Nephron progenitor cell (in vitro differentiated cells): Measurements from ENCODE around the gene TLR3.

Source experiments
- DNase-seq: peaks from one replicate; pipeline ENCODE4 v3.0.0; 2021
- H3K27ac Mint-ChIP-seq: 2 replicates; pipeline ENCODE4 v1.8.0; 2021; ENCODE audit warnings: mild to moderate bottlenecking, moderate library complexity, mixed read lengths
- H3K27me3 Mint-ChIP-seq: 2 replicates; pipeline ENCODE4 v1.8.0; 2021; ENCODE audit warnings: mild to moderate bottlenecking, low read depth, mixed read lengths; ENCODE audit not compliant: poor library complexity
- H3K36me3 Mint-ChIP-seq: 2 replicates; pipeline ENCODE4 v1.8.0; 2021; ENCODE audit warnings: low read depth, mixed read lengths
- H3K4me1 Mint-ChIP-seq: 2 replicates; pipeline ENCODE4 v1.8.0; 2021; ENCODE audit warnings: mixed read lengths
- H3K4me3 Mint-ChIP-seq: 2 replicates; pipeline ENCODE4 v1.8.0; 2021; ENCODE audit warnings: mild to moderate bottlenecking, moderate library complexity, mixed read lengths
- H3K9me3 Mint-ChIP-seq: 2 replicates; pipeline ENCODE4 v1.8.0; 2021; ENCODE audit warnings: mild to moderate bottlenecking, moderate library complexity, mixed read lengths
- CTCF ChIP-seq: fragments of 200-600 bp; sonication (generic); IDR thresholded peaks from 2 replicates; pipeline ENCODE4 v1.5.0; 2021; ENCODE audit warnings: antibody characterized with exemption

Gene TLR3

DNA sequence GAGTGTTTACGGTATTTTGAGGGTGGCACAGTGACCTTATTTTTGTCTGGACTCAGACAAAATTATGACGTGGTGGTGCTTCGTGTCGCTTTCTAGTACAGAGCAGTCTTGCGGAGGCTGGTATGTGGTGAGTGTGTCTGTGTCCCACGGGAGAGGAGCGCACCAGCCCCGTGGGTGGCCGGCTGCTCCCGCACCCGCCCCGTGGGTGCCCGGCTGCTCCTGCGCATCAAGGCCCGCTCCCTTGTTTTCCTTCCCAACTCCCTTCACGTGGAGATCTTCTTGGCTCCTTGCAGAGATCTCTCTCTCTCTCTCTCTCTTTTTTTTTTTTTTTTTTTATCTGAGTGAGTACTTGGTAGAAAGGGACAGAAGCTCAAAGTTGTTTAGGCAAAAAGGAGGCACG lies 23.3 kb downstream of the TLR3 start:
- Mint-ChIP-seq H3K27ac (no peak overlapping the region), H3K4me3 (no peak overlapping the region), H3K9me3 (peaks cover 22% of the 10 kb centered on the region), H3K27me3 (peaks cover 7% of the 10 kb centered on the region), H3K4me1 (peaks cover 24% of the 10 kb centered on the region), H3K36me3 (no peaks in the 10 kb centered on the region)
- DNase-seq, result no peak
- no peak for TF ChIP-seq CTCF

- Mint-ChIP-seq H3K36me3 (no peaks in the 10 kb centered on the region), H3K9me3 (peaks cover 7% of the 10 kb centered on the region), H3K4me1 (peaks cover 21% of the 10 kb centered on the region), H3K27me3 (peaks cover 7% of the 10 kb centered on the region), H3K4me3 (no peak overlapping the region), H3K27ac (no peak overlapping the region)
- TF ChIP-seq CTCF, result no peak
- no peak for DNase-seq
Measured at GRCh38 chr4:186095406-186095805, 26.4 kb downstream of the TLR3 start.

GRCh38 chr4:186096681-186097165 lies 27.8 kb downstream of the TLR3 start:
- DNase-seq, result no peak
- H3K36me3 Mint-ChIP-seq, result no peaks in the 10 kb centered on the region
- H3K9me3 Mint-ChIP-seq, result no peaks in the 10 kb centered on the region
- no peak for TF ChIP-seq CTCF
- H3K27me3 Mint-ChIP-seq, result peaks cover 5% of the 10 kb centered on the region
- H3K4me1 Mint-ChIP-seq, result peaks cover 21% of the 10 kb centered on the region
- H3K4me3 Mint-ChIP-seq, result no peak overlapping the region
- H3K27ac Mint-ChIP-seq, result no peak overlapping the region

- no peak for TF ChIP-seq CTCF
- no peak overlapping the region for H3K4me3 Mint-ChIP-seq
- H3K36me3 Mint-ChIP-seq, result no peaks in the 10 kb centered on the region
- no peak for DNase-seq
- no peaks in the 10 kb centered on the region for H3K9me3 Mint-ChIP-seq
- no peak overlapping the region for H3K27ac Mint-ChIP-seq
- H3K4me1 Mint-ChIP-seq, result peaks cover 21% of the 10 kb centered on the region
- H3K27me3 Mint-ChIP-seq, result peaks cover 9% of the 10 kb centered on the region
Measured at GRCh38 chr4:186097386-186097785, 28.4 kb downstream of the TLR3 start.

DNA sequence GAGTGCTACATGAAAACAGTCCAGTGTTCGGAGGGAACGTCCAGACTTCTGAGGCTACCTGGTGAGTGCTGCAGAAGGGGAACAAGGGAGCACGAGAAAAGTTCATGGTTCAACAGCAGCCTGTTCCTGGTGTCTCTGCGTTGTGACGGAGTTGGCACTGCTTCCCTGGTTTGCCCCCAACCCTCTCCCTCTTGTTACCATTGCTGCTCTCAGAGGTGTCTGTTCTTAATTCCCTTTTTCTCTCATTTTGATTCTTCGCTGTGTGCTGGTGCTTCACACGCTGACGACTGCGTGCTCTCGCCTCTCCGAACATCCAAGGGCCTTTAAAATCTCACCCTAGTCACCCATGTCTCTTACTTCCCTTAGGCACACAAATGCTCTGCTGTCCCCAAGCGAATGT lies 34.0 kb downstream of the TLR3 start:
- Mint-ChIP-seq H3K27ac (no peak overlapping the region), H3K36me3 (no peaks in the 10 kb centered on the region), H3K9me3 (peaks cover 5% of the 10 kb centered on the region), H3K4me3 (no peak overlapping the region), H3K4me1 (peaks cover 10% of the 10 kb centered on the region), H3K27me3 (peaks cover 52% of the 10 kb centered on the region)
- DNase-seq, result no peak
- TF ChIP-seq CTCF, result no peak

DNA sequence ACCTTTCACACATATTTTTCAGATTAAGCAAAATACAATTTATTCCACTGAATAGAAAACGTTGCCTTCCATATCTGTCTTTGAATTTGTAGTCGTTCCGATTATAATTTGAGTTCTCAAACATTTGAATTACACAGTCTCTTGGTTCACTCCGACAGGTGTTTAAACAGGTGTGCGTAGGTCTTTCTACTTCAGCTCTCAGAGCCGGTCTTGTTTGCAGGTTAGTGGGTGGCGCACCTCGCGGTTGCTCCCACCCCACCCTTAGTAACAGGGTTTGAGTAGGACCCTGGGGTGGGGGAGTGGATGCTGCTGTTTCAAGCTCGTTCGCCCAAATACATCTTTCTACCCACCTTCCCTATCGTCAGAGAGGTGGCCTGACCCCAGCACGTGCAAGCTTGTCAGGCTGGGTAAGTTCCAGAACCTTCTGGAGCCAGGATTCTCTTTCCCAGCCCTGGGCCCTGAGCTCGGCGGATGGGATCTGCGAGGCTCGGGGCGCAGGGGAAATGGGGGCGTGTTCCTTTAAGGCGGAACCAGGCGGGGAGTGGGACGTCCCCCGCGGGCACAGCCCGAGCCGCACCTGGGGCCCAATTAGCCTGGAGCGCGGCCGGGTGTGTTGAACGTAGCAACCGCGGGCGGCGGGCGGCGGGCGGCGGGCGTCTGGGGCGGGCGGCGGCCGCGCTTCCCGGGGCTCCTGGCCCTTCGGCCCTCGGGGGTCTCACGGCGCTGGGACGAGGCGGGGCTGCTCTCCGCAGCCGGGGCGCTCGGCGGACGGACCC lies 35.3 kb downstream of the TLR3 start, which contains the start of gene FAM149A:
FAM149A (plus strand) TSS at position 591 of the 776 bp plus-strand sequence.
- H3K27me3 Mint-ChIP-seq, result peaks cover 64% of the 10 kb centered on the region
- no peak for TF ChIP-seq CTCF
- peak; percentile 66 for DNase-seq
- H3K4me3 Mint-ChIP-seq, result peak within 1 kb of the TSS; percentile 87
- peaks cover 5% of the 10 kb centered on the region for H3K9me3 Mint-ChIP-seq
- H3K27ac Mint-ChIP-seq, result no peak within 1 kb of the TSS
- peaks cover 19% of the 10 kb centered on the region for H3K4me1 Mint-ChIP-seq
- H3K36me3 Mint-ChIP-seq, result no peaks in the 10 kb centered on the region
